HG03139 (cell line): Measurements from ENCODE around the gene ITGA2B.
"Not testable (repeated sequence)": the region's sequence is repeated elsewhere in the genome, so short reads cannot be mapped to it uniquely, and the experiment has no call there.

ENCODE experiments used
- ATAC-seq: cut with Tn5 transposase; IDR thresholded peaks from one replicate; pipeline ENCODE4 v1.9.1; 2021; ENCODE audit not compliant: unreplicated experiment

Gene ITGA2B

GRCh38 chr17:44369414-44370023, 19.9 kb downstream of the ITGA2B start:
- ATAC-seq: not testable (repeated sequence)

GRCh38 chr17:44368391-44369243, 20.8 kb downstream of the ITGA2B start:
- ATAC-seq: not testable (repeated sequence)

GRCh38 chr17:44367231-44367979, 22.0 kb downstream of the ITGA2B start:
- no peak for ATAC-seq

GRCh38 chr17:44365051-44365450, 24.4 kb downstream of the ITGA2B start:
- ATAC-seq: not testable (repeated sequence)

GRCh38 chr17:44363613-44364159, 25.8 kb downstream of the ITGA2B start, which contains the start of gene FAM171A2:
Gene FAM171A2 (minus strand): TSS chr17:44363853. CDS start chr17:44363714, 139 bp downstream.
- no peak for ATAC-seq

GRCh38 chr17:44362949-44363612, 26.4 kb downstream of the ITGA2B start:
- no peak for ATAC-seq

GRCh38 chr17:44362459-44362948, 26.9 kb downstream of the ITGA2B start:
- no peak for ATAC-seq

- ATAC-seq: no peak
Measured at GRCh38 chr17:44361292-44362260, 27.9 kb downstream of the ITGA2B start.

- ATAC-seq: no peak
Measured at GRCh38 chr17:44360826-44361225, 28.6 kb downstream of the ITGA2B start.

GRCh38 chr17:44360144-44360533, 29.3 kb downstream of the ITGA2B start:
- no peak for ATAC-seq

- ATAC-seq: no peak
Measured at GRCh38 chr17:44359458-44360143, 29.8 kb downstream of the ITGA2B start.

GRCh38 chr17:44359006-44359405, 30.4 kb downstream of the ITGA2B start:
- ATAC-seq: no peak

- no peak for ATAC-seq
Measured at GRCh38 chr17:44358066-44358465, 31.4 kb downstream of the ITGA2B start.

- no peak for ATAC-seq
Measured at GRCh38 chr17:44356241-44356640, 33.2 kb downstream of the ITGA2B start.

- ATAC-seq: no peak
Measured at GRCh38 chr17:44355642-44356099, 33.8 kb downstream of the ITGA2B start.

- no peak for ATAC-seq
Measured at GRCh38 chr17:44354582-44355561, 34.6 kb downstream of the ITGA2B start.

GRCh38 chr17:44353672-44354331, 35.6 kb downstream of the ITGA2B start:
- no peak for ATAC-seq
